HEK293T (cell line): ENCODE measurements around the gene GRIN3A.

Experiments
- ARNT ChIP-seq: fragments of 450-650 bp; IDR thresholded peaks from 2 replicates; pipeline ENCODE4 v1.6.1; 2017; ENCODE audit warnings: mild to moderate bottlenecking
- BHLHE40 ChIP-seq: fragments of 450-650 bp; IDR thresholded peaks from 2 replicates; pipeline ENCODE4 v1.6.1; 2016; ENCODE audit warnings: mild to moderate bottlenecking, moderate library complexity, borderline replicate concordance
- ELF4 ChIP-seq: fragments of 450-650 bp; IDR thresholded peaks from 2 replicates; pipeline ENCODE4 v1.6.1; 2017; ENCODE audit warnings: antibody characterized with exemption
- FOXA1 ChIP-seq: fragments of 450-650 bp; IDR thresholded peaks from 2 replicates; pipeline ENCODE4 v1.6.1; 2016; ENCODE audit warnings: mild to moderate bottlenecking
- FOXK2 ChIP-seq: fragments of 450-650 bp; IDR thresholded peaks from 2 replicates; pipeline ENCODE4 v1.6.1; 2016; ENCODE audit warnings: mild to moderate bottlenecking
- HDGF ChIP-seq: fragments of 450-650 bp; IDR thresholded peaks from 2 replicates; pipeline ENCODE4 v1.6.1; 2017; ENCODE audit warnings: antibody characterized with exemption, borderline replicate concordance
- L3MBTL2 ChIP-seq: fragments of 450-650 bp; conservative IDR thresholded peaks from 2 replicates; pipeline ENCODE4 v1.6.1; 2016; ENCODE audit warnings: mild to moderate bottlenecking
- LEF1 ChIP-seq: fragments of 450-650 bp; IDR thresholded peaks from 2 replicates; pipeline ENCODE4 v1.6.1; 2017; ENCODE audit warnings: mild to moderate bottlenecking, borderline replicate concordance
- NFRKB ChIP-seq: fragments of 450-650 bp; IDR thresholded peaks from 2 replicates; pipeline ENCODE4 v1.6.1; 2016; ENCODE audit warnings: mild to moderate bottlenecking, moderate library complexity
- SP1 ChIP-seq: fragments of 450-650 bp; IDR thresholded peaks from 2 replicates; pipeline ENCODE4 v1.6.1; 2017

DNA sequence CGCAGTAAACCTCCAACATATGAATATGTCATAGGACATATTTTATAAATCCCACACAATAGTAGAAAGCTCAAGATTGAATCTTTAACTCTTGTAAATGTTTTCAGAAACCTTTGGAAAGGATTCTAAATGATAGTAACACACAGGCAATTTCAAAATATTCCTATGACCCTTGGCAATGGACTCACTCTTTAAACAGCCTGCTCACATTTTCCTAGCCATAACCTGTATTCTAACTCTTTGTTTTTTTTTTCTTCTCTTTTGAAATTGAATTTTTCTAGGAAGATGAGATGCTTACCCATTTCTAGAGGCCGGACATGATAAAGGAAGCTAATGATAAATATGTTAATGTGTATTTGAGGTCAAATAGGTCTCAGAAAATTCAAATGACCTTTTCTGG is 29.6 kb downstream of the GRIN3A start:
- TF ChIP-seq FOXK2 (no peak), ELF4 (no peak), SP1 (no peak), LEF1 (no peak), BHLHE40 (no peak), FOXA1 (no peak), ARNT (no peak), HDGF (no peak), L3MBTL2 (no peak), NFRKB (no peak)
